ENCODE measurements around the gene FNDC8.

The FNDC8 gene

GRCh38 chr17:35121315-35121714 is at the start of gene FNDC8:
TSS of gene FNDC8 (plus strand) at chr17:35121615. CDS start at chr17:35121694, 79 bp downstream.
- in situ Hi-C loops (cut with HindIII; ENCODE audit: low sequenced_read_pairs) = no loop called here
- no peak for DNase-seq (ENCODE audit: low read depth, low spot score)
- H3K4me3 ChIP-seq (ENCODE audit: low read depth, low read length) = no peak within 1 kb of the TSS
- no peak for TF ChIP-seq CTCF (IDR thresholded peaks at IDR 0.05; ENCODE audit: low read depth, low read length)

GRCh38 chr17:35073183-35073790 is 48.1 kb upstream of the FNDC8 start:
- TF ChIP-seq CTCF (IDR thresholded peaks at IDR 0.05; ENCODE audit: low read depth, low read length) = no peak
- no peak overlapping the region for H3K4me3 ChIP-seq (ENCODE audit: low read depth, low read length)
- in situ Hi-C loops (cut with HindIII; ENCODE audit: low sequenced_read_pairs) = no loop called here
- no peak for DNase-seq (ENCODE audit: low read depth, low spot score)

GRCh38 chr17:35073991-35074627 is 47.3 kb upstream of the FNDC8 start:
- DNase-seq (ENCODE audit: low read depth, low spot score) = no peak
- no peak for TF ChIP-seq CTCF (IDR thresholded peaks at IDR 0.05; ENCODE audit: low read depth, low read length)
- in situ Hi-C loops (cut with HindIII; ENCODE audit: low sequenced_read_pairs) = no loop called here
- no peak overlapping the region for H3K4me3 ChIP-seq (ENCODE audit: low read depth, low read length)

GRCh38 chr17:35074711-35075707 is 46.4 kb upstream of the FNDC8 start:
- in situ Hi-C loops (cut with HindIII; ENCODE audit: low sequenced_read_pairs) = no loop called here
- TF ChIP-seq CTCF (IDR thresholded peaks at IDR 0.05; ENCODE audit: low read depth, low read length) = no peak
- no peak for DNase-seq (ENCODE audit: low read depth, low spot score)
- no peak overlapping the region for H3K4me3 ChIP-seq (ENCODE audit: low read depth, low read length)

GRCh38 chr17:35076874-35077273 is 44.5 kb upstream of the FNDC8 start:
- in situ Hi-C loops (cut with HindIII; ENCODE audit: low sequenced_read_pairs) = no loop called here
- no peak for DNase-seq (ENCODE audit: low read depth, low spot score)
- H3K4me3 ChIP-seq (ENCODE audit: low read depth, low read length) = no peak overlapping the region
- TF ChIP-seq CTCF (IDR thresholded peaks at IDR 0.05; ENCODE audit: low read depth, low read length) = no peak

GRCh38 chr17:35079547-35080423 is 41.6 kb upstream of the FNDC8 start:
- DNase-seq (ENCODE audit: low read depth, low spot score) = no peak
- in situ Hi-C loops (cut with HindIII; ENCODE audit: low sequenced_read_pairs) = no loop called here
- TF ChIP-seq CTCF (IDR thresholded peaks at IDR 0.05; ENCODE audit: low read depth, low read length) = no peak
- no peak overlapping the region for H3K4me3 ChIP-seq (ENCODE audit: low read depth, low read length)

Data from astrocyte of the spinal cord (primary cell).